SW480 (cell line): ENCODE data around the gene GUCY2C.

Experiments used
- DNase-seq: peaks from one replicate; pipeline ENCODE4 v3.0.0-alpha.2; 2016; ENCODE audit warnings: low spot score

GUCY2C gene

DNA sequence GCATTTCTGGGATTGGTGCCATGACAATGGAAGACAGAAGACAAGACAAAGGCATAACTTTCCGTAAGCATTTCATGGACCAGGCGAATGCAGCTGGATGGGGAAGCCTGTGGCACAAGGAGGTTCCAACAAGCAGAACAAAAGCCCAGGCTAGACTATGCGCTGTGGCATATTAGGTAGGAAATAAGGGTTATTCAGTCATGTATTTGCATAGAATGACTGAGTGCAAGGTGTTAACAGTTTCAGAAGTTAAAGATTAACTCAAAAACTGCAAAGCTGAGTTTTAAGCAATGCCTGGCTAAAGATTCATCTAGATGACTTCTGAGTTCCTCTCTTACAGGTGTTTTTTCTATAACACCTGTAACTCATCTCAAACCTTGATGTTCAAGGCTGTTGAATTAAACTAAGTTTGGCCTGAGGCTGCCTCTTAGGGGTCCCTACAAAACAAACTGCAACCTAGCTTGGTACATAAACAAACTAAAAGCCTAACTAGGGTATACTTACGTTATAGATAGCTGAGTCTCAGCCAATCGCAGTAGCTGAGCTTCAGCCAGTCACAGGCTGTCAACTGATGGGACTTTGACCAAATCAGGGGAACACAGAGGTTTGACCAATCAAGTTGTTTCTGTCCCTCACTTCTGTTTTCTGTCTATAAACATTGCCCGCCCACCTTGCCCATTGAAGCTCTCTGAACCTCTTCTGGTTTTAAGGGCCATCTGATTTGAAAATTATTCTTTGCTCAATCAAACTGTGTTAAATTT lies 76.5 kb downstream of the GUCY2C start:
- peak; percentile 11 for DNase-seq

DNA sequence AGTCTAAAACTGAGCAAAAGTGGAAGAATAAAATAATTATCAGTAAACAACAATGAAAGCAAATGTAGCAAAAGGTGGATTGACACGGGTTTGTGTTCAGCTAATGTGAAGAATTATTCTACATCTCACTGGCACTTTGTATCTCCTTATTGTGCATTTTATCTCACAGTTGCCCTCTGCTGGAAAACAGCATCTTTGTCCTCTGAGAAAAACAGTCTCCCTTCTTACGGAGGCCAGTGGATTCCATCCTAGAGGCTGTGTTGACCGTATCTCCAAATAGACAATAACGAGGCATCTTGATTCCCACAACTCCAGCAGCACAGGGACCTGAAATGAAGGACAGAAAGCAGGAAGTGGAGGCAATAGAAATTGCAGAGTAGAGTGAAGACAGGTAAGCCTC lies 77.4 kb downstream of the GUCY2C start:
- DNase-seq: peak; percentile 25

GRCh38 chr12:14614704-14615121 lies 81.7 kb downstream of the GUCY2C start:
- DNase-seq: no peak

GRCh38 chr12:14613718-14614117 lies 82.7 kb downstream of the GUCY2C start:
- DNase-seq: no peak

DNA sequence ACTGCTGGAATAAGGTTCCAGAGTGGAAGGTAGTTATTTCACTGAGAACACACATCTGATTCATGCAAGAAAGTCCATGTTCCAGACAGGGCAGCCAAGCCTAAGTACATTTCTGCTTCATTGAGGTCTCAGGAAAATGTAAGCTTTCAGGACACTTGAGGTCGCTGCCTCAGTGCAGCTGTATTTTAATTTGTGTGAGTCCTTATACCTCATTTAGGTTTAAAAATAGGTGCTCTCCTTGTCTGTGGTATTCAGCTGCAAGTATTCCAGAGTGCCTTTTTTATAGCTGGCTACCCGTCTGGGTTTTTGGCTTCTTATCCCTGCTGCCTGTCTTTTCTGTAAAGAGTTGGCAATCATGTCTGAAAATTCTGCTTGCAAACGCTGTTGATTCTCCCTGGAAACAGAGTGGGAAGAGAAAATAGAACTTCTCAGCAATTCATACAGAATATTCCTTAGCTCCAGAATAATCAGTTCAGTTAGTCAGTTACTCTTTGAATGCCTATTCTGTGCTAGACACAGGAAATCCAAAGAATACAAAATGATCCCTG lies 83.4 kb downstream of the GUCY2C start:
- DNase-seq: no peak

DNA sequence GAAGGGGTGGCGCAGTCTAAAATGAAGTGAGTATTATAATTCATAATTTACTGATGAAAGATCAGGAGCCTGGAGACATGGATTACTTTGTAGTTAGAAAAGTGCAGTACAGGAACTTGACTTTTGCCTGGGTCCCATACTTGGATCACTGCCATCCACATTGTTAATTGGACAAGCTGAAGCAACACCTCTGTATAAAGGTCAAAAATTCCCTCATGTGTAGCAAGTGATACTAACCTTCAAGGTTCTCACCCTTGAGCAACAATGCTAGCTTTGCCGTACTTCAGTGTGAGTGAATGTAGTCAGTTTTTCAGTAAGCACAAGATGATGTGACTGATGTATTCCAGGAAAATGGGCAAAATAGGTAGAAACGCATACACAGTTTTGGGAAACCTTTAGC lies 84.1 kb downstream of the GUCY2C start:
- DNase-seq: no peak

- no peak for DNase-seq
Observed at GRCh38 chr12:14611640-14612203, 84.7 kb downstream of the GUCY2C start.

DNA sequence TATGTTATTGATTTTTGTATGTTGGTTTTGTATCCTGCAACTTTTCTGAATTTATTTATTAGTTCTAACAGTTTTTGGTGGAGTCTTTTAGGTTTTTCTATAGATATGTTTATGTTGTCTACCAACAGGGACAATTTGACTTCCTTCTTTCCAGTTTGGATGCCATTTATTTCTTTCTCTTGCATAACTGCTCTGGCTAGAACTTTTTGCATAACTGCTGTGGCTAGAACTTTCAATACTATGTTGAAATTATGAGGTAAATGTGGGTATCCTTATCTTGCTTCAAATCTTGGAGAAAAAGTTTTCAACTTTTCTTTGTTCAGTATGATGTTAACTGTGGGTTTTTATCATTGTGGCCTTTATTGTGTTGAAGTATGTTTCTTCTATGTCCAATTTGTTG lies 88.8 kb downstream of the GUCY2C start:
- DNase-seq: no peak

- DNase-seq: peak; percentile 50
Observed at GRCh38 chr12:14605401-14605989, 90.9 kb downstream of the GUCY2C start.

DNA sequence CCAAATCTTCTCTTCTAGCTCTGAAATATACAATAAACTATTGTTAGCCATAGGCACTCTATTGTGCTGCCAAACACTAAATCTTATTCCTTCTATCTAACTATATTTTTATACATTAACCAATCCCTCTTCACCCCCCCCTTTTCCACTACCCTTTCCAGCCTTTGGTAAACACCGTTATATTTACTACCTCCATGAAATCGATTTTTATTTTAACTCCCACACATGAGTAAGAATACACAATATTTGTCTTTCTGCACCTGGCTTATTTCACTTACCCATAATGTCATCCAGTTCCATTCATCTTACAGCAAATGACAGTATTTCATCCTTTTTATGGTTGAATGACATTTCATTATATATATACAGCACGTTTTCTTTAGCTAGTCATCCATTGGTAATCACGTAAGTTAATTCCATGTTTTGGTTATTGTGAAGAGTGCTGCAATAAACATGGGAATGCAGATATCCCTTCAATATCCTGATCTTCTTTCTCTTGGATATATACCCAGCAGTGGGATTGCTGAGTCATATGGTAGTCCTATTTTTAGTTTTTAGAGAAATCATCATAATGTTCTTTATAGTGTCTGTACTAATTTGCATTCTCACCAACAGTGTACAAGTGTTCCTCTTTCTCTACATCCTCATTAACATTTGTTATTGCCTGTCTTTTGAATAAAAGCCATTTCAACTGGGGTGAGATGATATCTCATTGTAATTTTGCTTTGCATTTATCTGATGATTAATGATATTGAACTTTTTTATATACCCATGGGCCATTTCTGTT lies 94.5 kb downstream of the GUCY2C start:
- DNase-seq: no peak

DNA sequence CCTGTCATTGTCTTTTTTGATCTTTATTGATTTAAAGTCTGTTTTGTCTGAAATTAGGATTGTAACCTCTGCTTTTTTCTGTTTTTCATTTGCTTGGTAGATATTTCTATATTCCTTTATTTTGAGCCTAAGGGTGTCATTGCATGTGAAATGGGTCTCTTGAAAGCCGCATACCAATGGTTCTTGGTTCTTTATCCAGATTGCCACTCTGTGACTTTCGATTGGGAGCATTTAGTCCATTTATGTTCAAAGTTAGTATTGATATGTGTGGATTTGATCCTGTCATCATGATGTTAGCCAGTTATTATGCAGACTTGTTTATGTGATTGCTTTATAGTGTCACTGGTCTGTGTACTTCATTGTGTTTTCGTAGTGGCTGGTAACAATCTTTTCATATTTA lies 98.9 kb downstream of the GUCY2C start:
- no peak for DNase-seq

- no peak for DNase-seq
Observed at GRCh38 chr12:14591719-14592118, 104.7 kb downstream of the GUCY2C start.

DNA sequence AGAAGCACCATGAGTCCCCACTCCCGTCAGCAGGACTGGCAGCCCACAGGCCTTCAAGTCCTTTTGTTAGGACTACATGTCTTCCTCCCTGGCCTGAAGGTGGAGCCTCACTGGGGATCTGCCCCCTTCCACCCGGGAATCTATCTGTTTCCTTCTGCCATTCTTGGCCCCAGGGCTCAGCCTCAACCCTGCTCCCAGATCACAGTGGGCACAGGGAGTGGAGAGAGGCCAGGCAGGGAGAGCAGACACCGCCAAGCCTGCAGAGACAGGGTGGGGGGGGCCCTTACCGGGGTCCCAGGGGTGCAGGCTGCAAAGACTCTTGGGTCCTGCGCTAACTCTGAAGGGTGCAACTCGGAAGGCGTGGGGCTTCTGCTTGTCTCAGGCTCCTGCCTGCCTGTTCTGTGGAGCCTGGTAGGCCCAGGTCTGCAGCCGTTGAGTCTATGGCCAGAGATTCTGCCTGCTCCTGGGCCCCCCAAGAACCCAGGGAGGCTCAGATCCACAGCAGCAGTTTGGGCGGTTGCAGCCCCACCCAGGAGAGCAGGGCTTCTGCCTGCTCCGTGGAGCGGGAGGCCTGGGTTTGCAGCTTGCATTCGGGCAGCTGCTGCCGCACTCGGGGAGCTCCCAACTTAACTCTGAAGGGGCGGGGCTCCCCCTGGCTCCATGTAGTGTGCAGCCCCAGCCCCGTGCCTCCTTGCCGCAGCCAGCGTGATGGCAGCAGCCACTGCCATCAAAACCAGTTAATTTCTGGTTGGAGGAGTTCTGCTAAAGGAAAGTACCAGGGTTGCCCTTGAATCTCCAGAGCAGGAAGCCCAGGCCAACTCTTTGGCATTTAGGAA lies 107.0 kb downstream of the GUCY2C start:
- no peak for DNase-seq

DNA sequence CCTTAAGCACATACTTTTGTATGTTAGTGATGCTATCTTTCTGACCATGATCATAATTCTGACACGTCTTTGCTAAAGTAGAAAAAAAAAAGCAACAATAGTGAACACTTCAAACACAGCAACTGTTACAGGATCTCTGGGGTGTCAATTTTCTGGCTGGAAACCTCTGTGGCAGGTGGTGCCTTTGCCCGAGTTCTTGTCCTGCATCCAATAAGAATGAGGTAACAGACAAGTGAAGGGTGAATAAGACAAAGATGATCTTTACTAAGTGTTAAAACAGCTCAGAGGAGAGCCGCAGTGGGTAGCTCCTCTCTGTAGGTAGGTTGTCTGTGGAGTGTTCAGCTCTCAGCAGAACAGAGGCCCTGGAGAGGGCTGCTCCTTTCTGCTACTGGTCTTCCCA lies 107.8 kb downstream of the GUCY2C start:
- DNase-seq: no peak

DNA sequence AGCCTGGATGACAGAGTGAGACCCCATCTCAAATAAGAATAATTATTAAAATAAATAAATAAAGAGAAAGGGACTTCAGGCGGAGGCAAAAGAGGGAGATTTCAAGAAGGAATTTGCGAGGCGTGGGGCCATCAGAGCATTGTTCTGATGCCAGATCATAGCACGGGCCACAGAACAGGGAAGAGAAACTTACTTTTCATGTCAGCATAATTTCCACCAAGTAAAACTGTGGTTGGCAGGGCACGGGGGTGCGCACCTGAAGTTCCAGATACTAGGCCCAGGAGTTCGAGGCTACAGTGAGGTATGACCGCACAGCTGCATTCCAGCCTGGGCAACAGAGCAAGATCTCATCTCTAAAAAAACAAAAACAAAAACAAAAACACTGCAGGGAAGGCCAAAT lies 117.8 kb downstream of the GUCY2C start:
- DNase-seq: no peak

GRCh38 chr12:14577344-14577743 lies 119.1 kb downstream of the GUCY2C start:
- no peak for DNase-seq

GRCh38 chr12:14576896-14577295 lies 119.5 kb downstream of the GUCY2C start:
- no peak for DNase-seq

GRCh38 chr12:14575585-14575984 lies 120.8 kb downstream of the GUCY2C start:
- DNase-seq: no peak

GRCh38 chr12:14573118-14573517 lies 123.3 kb downstream of the GUCY2C start:
- DNase-seq: no peak

GRCh38 chr12:14572401-14572800 lies 124.0 kb downstream of the GUCY2C start:
- DNase-seq: no peak

DNA sequence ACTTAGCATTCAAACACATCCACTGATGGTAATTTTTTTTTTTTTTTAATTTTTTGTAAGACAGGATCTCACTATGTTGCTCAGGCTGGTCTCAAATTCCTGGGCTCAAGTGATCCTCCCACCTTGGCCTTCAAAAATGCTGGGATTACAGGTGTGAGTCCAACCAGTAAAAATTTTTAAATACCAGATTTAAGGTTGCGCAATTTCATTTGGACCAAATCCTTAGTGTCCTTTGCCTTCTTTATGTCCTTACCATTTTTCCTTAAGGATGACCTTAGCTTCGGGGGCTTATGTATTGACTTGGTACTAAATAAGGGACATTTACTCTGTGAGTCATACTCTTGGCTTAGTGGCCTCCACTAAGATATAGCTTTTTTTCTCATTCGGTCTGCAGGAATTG lies 124.6 kb downstream of the GUCY2C start:
- DNase-seq: no peak

GRCh38 chr12:14570231-14570630 lies 126.2 kb downstream of the GUCY2C start:
- DNase-seq: no peak
